Panc1 (cell line): ENCODE results near the gene MSRB1. TPM values are rescaled to one million over a fixed set of nuclear protein-coding genes. Genes with fewer than 3 reads are reported as not detected.
A peak's percentile ranks its signal among the peaks of the same experiment; 100 is the strongest.

Source experiments
- ATAC-seq: fragments of 200-7000 bp; cut with Tn5 transposase; 2 replicates; pipeline ENCODE4 v1.9.1; 2020; ENCODE audit warnings: mild to moderate bottlenecking, moderate library complexity
- BruUV-seq: library from RNA; stranded (reverse); fragments of 400-500 nt; replicated peaks from 2 replicates; lab custom pipeline; 2021; lab: Mats Ljungman, UMichigan
- CTCF ChIA-PET: fragments of 300-600 bp; sonication (Branson Sonifier 250); formaldehyde crosslinking; loops from one replicate; lab custom pipeline; 2022; ENCODE audit warnings: antibody characterized with exemption; lab: Charles Lee
- POLR2A ChIA-PET: fragments of 300-600 bp; sonication (Branson Sonifier 250); formaldehyde crosslinking; loops from one replicate; lab custom pipeline; 2022; ENCODE audit warnings: antibody characterized with exemption; lab: Charles Lee
- DNase-seq: peaks from one replicate; pipeline ENCODE4 v3.0.0-alpha.2; 2010; ENCODE audit warnings: low read depth, low spot score
- H3K27ac ChIP-seq: 2 replicates; pipeline ENCODE4 v1.5.1; 2011; ENCODE audit warnings: mild to moderate bottlenecking, low read length, inconsistent platforms
- H3K27me3 ChIP-seq: fragments of 200-500 bp; sonication (Bioruptor generic); 2 replicates; pipeline ENCODE4 v1.6.0; 2014; ENCODE audit warnings: low read length, inconsistent platforms; ENCODE audit not compliant: control insufficient read depth, insufficient read depth
- H3K36me3 ChIP-seq: fragments of 200-500 bp; sonication (Bioruptor generic); 2 replicates; pipeline ENCODE4 v1.5.1; 2014; ENCODE audit warnings: inconsistent platforms, mild to moderate bottlenecking, low read length, moderate library complexity; ENCODE audit not compliant: control insufficient read depth, insufficient read depth
- H3K4me1 ChIP-seq: 2 replicates; pipeline ENCODE4 v1.5.1; 2011; ENCODE audit warnings: inconsistent platforms, mild to moderate bottlenecking, low read length, moderate library complexity; ENCODE audit not compliant: control insufficient read depth, insufficient read depth
- H3K4me3 ChIP-seq, 2 experiments: 2 replicates each; pipeline ENCODE4 v1.5.1; 2011 to 2012; ENCODE audit warnings: low read depth in 2 of 2, low read length in 2 of 2, mild to moderate bottlenecking in 2 of 2, inconsistent platforms in 1 of 2, moderate library complexity in 1 of 2
- H3K9me3 ChIP-seq: fragments of 200-500 bp; sonication (Bioruptor generic); 2 replicates; pipeline ENCODE4 v1.5.1; 2014; ENCODE audit warnings: low read depth, mild to moderate bottlenecking, inconsistent platforms, low read length, moderate library complexity; ENCODE audit not compliant: control insufficient read depth, insufficient read depth
- POLR2AphosphoS5 ChIP-seq: IDR thresholded peaks from 2 replicates; pipeline ENCODE4 v1.6.1; 2012; ENCODE audit warnings: mild to moderate bottlenecking, low read depth, low read length, moderate library complexity
- SIN3A ChIP-seq: IDR thresholded peaks from 2 replicates; pipeline ENCODE4 v1.6.1; 2012; ENCODE audit warnings: low read depth, mild to moderate bottlenecking, low read length, moderate library complexity, borderline replicate concordance; ENCODE audit not compliant: insufficient read depth
- TCF7L2 ChIP-seq: IDR thresholded peaks from 2 replicates; pipeline ENCODE4 v1.6.1; 2011; ENCODE audit warnings: mild to moderate bottlenecking, low read depth, low read length, inconsistent platforms
- in situ Hi-C: cut with HindIII; loops from 2 replicates; pipeline ENCODE4 v1.10.0; 2016; ENCODE audit warnings: low sequenced_read_pairs, low pct_unique_long_range_greater_than_20kb
- intact Hi-C: fragments of 100-400 bp; cut with micrococcal nuclease; formaldehyde crosslinking; loops from one replicate; pipeline ENCODE4 v1.10.0; 2022; ENCODE audit not compliant: unreplicated experiment
- total RNA-seq: library from RNA; stranded (reverse); gene quantifications from one replicate; pipeline ENCODE4 v1.2.1, GENCODE V29; 2021; ENCODE audit not compliant: unreplicated experiment
- TF ChIP-seq, protein P1 (sequence below), 2 experiments: IDR thresholded peaks; 2 replicates each; pipeline ENCODE4 v1.6.1; 2011 to 2012; ENCODE audit warnings: low read depth in 2 of 2, control low read depth in 1 of 2, low read length in 1 of 2, mild to moderate bottlenecking in 1 of 2, moderate library complexity in 1 of 2; ENCODE audit not compliant: insufficient read depth in 1 of 2
- TF ChIP-seq, protein P2 (sequence below): fragments of 450-650 bp; IDR thresholded peaks from 2 replicates; pipeline ENCODE4 v1.5.1; 2017; ENCODE audit warnings: mild to moderate bottlenecking

MSRB1 gene
- total RNA-seq, 1 experiment from 2014 or later: 25.3 TPM

DNA sequence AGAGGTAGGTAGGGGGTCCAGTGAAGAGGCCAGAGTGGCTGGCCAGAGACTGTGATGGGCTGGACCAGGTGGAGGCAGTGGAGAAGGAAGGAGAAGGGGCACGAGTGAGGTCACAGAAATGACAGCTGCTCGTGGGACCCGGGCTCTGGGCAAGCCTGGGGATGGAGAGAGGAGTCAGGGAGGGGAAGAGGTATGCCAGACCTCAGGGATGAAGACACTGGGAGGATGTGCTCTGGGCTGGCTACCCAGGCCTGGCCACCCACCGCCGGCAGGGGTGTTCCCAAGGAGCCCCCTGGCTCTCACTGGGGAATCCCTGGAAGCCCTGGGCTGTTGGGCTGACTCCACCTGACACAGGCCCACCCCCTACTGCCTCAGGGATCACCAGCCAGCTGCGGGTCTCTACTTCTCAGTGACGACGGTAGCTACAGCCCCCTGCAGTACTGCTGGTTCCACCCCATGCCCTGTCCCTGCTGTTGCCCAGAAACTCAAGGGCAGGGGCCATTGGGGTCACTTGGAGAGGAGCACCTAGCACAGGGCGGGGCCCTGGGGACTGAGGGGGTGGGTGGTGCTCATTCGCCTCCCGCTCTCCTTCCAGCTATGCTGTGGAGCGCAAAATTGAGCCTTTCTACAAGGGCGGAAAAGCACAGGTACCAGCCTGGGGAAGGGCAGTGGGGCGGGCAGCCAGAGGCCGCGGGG is 30.6 kb upstream of the MSRB1 start:
- BruUV-seq: no TSS peak
- no peaks in the 10 kb centered on the region; the same call in 1 of the 2 replicates for H3K36me3 ChIP-seq
- peak overlapping the region in 1 of 2 experiments; percentile 14; a peak in 1 of 4 replicates for H3K4me3 ChIP-seq
- 0 out of 2 replicates have a peak, but pooled peaks cover 4% of the 10 kb centered on the region for H3K4me1 ChIP-seq
- no peak for DNase-seq
- no peak overlapping the region for H3K27ac ChIP-seq
- no peaks in the 10 kb centered on the region for H3K27me3 ChIP-seq
- ATAC-seq: no peak
- POLR2A ChIA-PET: no interaction called here
- H3K9me3 ChIP-seq: no peaks in the 10 kb centered on the region
- intact Hi-C loops (no loop called here), in situ Hi-C loops (no loop called here)
- TF ChIP-seq TCF7L2 (no peak), POLR2AphosphoS5 (no peak), SIN3A (no peak)
- TF ChIP-seq, protein P1, sequence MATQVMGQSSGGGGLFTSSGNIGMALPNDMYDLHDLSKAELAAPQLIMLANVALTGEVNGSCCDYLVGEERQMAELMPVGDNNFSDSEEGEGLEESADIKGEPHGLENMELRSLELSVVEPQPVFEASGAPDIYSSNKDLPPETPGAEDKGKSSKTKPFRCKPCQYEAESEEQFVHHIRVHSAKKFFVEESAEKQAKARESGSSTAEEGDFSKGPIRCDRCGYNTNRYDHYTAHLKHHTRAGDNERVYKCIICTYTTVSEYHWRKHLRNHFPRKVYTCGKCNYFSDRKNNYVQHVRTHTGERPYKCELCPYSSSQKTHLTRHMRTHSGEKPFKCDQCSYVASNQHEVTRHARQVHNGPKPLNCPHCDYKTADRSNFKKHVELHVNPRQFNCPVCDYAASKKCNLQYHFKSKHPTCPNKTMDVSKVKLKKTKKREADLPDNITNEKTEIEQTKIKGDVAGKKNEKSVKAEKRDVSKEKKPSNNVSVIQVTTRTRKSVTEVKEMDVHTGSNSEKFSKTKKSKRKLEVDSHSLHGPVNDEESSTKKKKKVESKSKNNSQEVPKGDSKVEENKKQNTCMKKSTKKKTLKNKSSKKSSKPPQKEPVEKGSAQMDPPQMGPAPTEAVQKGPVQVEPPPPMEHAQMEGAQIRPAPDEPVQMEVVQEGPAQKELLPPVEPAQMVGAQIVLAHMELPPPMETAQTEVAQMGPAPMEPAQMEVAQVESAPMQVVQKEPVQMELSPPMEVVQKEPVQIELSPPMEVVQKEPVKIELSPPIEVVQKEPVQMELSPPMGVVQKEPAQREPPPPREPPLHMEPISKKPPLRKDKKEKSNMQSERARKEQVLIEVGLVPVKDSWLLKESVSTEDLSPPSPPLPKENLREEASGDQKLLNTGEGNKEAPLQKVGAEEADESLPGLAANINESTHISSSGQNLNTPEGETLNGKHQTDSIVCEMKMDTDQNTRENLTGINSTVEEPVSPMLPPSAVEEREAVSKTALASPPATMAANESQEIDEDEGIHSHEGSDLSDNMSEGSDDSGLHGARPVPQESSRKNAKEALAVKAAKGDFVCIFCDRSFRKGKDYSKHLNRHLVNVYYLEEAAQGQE (IDR thresholded peaks at IDR 0.05; ENCODE audit: insufficient read depth in 1 of 2, low read depth in 2 of 2, low read length in 1 of 2): no peak
- TF ChIP-seq, protein P2, sequence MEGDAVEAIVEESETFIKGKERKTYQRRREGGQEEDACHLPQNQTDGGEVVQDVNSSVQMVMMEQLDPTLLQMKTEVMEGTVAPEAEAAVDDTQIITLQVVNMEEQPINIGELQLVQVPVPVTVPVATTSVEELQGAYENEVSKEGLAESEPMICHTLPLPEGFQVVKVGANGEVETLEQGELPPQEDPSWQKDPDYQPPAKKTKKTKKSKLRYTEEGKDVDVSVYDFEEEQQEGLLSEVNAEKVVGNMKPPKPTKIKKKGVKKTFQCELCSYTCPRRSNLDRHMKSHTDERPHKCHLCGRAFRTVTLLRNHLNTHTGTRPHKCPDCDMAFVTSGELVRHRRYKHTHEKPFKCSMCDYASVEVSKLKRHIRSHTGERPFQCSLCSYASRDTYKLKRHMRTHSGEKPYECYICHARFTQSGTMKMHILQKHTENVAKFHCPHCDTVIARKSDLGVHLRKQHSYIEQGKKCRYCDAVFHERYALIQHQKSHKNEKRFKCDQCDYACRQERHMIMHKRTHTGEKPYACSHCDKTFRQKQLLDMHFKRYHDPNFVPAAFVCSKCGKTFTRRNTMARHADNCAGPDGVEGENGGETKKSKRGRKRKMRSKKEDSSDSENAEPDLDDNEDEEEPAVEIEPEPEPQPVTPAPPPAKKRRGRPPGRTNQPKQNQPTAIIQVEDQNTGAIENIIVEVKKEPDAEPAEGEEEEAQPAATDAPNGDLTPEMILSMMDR: no peak
- CTCF ChIA-PET: no interaction called here

DNA sequence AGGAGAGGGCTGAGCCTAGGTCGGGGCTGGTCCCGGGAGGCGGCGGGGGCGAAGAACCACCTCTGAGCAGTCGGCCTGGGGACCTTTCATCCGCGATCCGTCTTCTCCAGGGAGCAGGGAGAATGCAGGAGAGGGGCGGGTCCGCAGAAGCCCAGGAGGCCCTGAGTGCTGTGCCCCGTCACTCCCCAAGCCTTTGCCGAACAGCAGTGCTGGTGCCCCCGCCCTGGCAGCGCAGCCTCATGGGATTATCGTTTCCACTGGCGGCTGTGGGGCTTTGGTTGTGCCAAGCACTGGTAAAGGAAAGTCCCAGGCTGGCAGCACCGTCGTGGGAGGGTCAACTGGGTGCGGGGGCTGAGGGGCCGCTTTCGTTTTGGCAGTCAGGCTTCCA is 29.5 kb upstream of the MSRB1 start:
- CTCF ChIA-PET: no interaction called here
- in situ Hi-C loops: no loop called here

More for the DNA sequence above, 29.5 kb upstream of the MSRB1 start:
- intact Hi-C loops: no loop called here
- TF ChIP-seq, protein P1 (IDR thresholded peaks at IDR 0.05; ENCODE audit: insufficient read depth in 1 of 2, low read depth in 2 of 2, low read length in 1 of 2): no peak
- TF ChIP-seq TCF7L2: no peak
- TF ChIP-seq POLR2AphosphoS5: no peak
- TF ChIP-seq, protein P2: no peak
- no peak for TF ChIP-seq SIN3A
- ATAC-seq (peak; percentile 56), DNase-seq (no peak)
- POLR2A ChIA-PET: no interaction called here
- Histone ChIP-seq H3K27me3 (no peaks in the 10 kb centered on the region), H3K9me3 (no peaks in the 10 kb centered on the region), H3K27ac (peak overlapping the region; percentile 87), H3K36me3 (no peaks in the 10 kb centered on the region; the same call in 1 of the 2 replicates), H3K4me3 (peak overlapping the region; percentile 90 to 96), H3K4me1 (0 out of 2 replicates have a peak, but pooled peaks cover 4% of the 10 kb centered on the region)
- TSS peak; percentile 61 for BruUV-seq
